Ishikawa (cell line): ENCODE measurements around the gene KRTAP19-6.

ENCODE experiments used
- CEBPB ChIP-seq: IDR thresholded peaks from 2 replicates; pipeline ENCODE4 v1.6.1; 2012
- CREB1 ChIP-seq: IDR thresholded peaks from 2 replicates; pipeline ENCODE4 v1.6.1; 2012; ENCODE audit warnings: low read depth
- EGR1 ChIP-seq: IDR thresholded peaks from 2 replicates; pipeline ENCODE4 v1.6.1; 2012
- EP300 ChIP-seq: IDR thresholded peaks from 2 replicates; pipeline ENCODE4 v1.6.1; 2012; ENCODE audit warnings: borderline replicate concordance
- FOXM1 ChIP-seq: IDR thresholded peaks from 2 replicates; pipeline ENCODE4 v1.6.1; 2012; ENCODE audit warnings: low read depth, borderline replicate concordance
- MAX ChIP-seq: IDR thresholded peaks from 2 replicates; pipeline ENCODE4 v1.6.1; 2012
- NFIC ChIP-seq: IDR thresholded peaks from 2 replicates; pipeline ENCODE4 v1.6.1; 2012
- RAD21 ChIP-seq: IDR thresholded peaks from 2 replicates; pipeline ENCODE4 v1.6.1; 2012; ENCODE audit warnings: low read depth
- REST ChIP-seq: IDR thresholded peaks from 2 replicates; pipeline ENCODE4 v1.6.1; 2012; ENCODE audit warnings: low read depth, mild to moderate bottlenecking
- TAF1 ChIP-seq: IDR thresholded peaks from 2 replicates; pipeline ENCODE4 v1.6.1; 2012; ENCODE audit warnings: low read depth, mild to moderate bottlenecking
- TCF12 ChIP-seq: IDR thresholded peaks from 2 replicates; pipeline ENCODE4 v1.6.1; 2012; ENCODE audit warnings: low read depth
- TEAD4 ChIP-seq: IDR thresholded peaks from 2 replicates; pipeline ENCODE4 v1.6.1; 2012
- YY1 ChIP-seq: IDR thresholded peaks from 2 replicates; pipeline ENCODE4 v1.6.1; 2012; ENCODE audit warnings: low read depth
- ZBTB7A ChIP-seq: IDR thresholded peaks from 2 replicates; pipeline ENCODE4 v1.6.1; 2012; ENCODE audit warnings: low read depth
- TF ChIP-seq, protein P1 (sequence below): IDR thresholded peaks from 2 replicates; pipeline ENCODE4 v1.6.1; 2012

Gene KRTAP19-6

DNA sequence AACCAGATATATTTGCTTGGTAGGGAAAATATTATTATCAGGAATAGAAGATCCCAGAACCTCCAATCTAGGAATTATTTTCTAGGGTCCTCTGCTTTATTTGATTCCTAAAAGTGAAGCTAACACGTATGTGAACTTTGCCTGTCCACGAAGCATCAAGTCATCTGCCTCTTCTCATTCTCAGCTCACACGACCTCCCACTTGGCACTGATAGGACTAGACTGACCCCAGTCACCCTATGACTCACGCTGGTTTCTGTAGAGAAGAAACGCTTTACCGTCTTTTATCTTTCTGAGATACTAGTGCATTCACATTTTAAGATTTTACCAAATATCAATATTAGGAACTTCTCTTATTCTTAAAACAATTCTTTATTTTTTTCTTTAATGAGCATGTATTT is 21.4 kb upstream of the KRTAP19-6 start:
- no peak for TF ChIP-seq EGR1
- no peak for TF ChIP-seq ZBTB7A
- TF ChIP-seq RAD21 = no peak
- no peak for TF ChIP-seq YY1
- TF ChIP-seq FOXM1 = no peak
- TF ChIP-seq, protein P1, sequence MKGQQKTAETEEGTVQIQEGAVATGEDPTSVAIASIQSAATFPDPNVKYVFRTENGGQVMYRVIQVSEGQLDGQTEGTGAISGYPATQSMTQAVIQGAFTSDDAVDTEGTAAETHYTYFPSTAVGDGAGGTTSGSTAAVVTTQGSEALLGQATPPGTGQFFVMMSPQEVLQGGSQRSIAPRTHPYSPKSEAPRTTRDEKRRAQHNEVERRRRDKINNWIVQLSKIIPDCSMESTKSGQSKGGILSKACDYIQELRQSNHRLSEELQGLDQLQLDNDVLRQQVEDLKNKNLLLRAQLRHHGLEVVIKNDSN = no peak
- TF ChIP-seq REST = no peak
- TF ChIP-seq TEAD4 = no peak
- no peak for TF ChIP-seq CREB1
- TF ChIP-seq TCF12 = no peak
- no peak for TF ChIP-seq EP300
- no peak for TF ChIP-seq CEBPB
- TF ChIP-seq NFIC = no peak
- no peak for TF ChIP-seq TAF1
- TF ChIP-seq MAX = no peak

DNA sequence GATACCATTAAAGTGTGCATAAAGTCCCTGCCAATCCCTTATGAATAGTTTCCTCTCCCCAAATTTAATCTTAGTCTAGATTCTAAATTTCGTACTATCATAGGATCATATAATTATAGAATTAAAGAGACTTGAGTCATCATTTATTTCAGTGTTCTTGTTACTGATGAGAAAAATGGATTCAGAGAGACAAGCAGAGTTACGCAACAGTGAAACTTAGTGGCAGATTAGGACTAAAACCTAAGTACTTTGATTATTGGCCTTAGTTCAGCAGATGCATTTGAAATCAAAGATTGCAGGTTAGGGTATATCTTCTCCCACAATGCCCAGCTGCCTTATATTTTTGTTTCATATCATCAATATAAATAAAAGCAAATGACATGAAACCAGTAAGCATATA is 20.3 kb upstream of the KRTAP19-6 start:
- no peak for TF ChIP-seq MAX
- no peak for TF ChIP-seq FOXM1
- no peak for TF ChIP-seq EGR1
- no peak for TF ChIP-seq YY1
- TF ChIP-seq RAD21 = no peak
- no peak for TF ChIP-seq TCF12
- TF ChIP-seq, protein P1 = no peak
- no peak for TF ChIP-seq NFIC
- no peak for TF ChIP-seq CREB1
- no peak for TF ChIP-seq REST
- no peak for TF ChIP-seq EP300
- TF ChIP-seq ZBTB7A = no peak
- no peak for TF ChIP-seq TEAD4
- no peak for TF ChIP-seq CEBPB

DNA sequence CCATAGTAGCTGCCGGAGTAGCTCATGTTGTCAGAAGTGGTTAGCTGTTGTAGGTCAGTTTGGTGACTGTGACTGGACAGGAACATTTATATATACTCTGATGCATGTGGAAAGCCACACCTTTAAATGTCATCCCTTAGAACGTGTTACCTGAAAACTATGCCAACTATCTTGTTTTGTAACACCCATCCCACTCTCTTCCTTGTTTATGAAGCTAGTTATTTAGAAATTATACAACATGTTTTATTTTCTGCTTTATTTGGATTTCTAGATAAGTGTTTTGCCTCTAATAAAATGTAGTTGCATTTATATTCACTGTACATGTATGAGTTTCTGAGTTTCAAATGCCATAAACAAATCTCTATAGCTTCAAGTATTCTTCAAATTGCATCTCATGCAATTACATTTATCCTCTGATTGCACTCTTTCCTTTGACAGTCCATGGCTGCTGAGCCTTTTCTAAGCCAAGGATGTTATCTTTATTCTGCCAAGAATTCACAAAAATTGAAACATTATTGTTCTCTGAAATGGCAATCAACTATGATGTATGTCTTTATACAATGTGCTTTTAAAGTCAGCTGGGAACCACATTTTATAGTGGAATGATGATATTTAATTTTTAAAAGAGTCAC is 19.7 kb upstream of the KRTAP19-6 start, which contains the start of gene KRTAP19-7:
Gene KRTAP19-7, minus strand, starts transcription at position 51 of the 632 bp plus-strand sequence. Its CDS starts 25 bp downstream, at position 26.
- TF ChIP-seq EP300 (no peak), CEBPB (no peak), NFIC (no peak), YY1 (no peak), REST (no peak), RAD21 (no peak), EGR1 (no peak)
- TF ChIP-seq, protein P1 = no peak

- TF ChIP-seq CREB1 = no peak
- no peak for TF ChIP-seq TEAD4
- TF ChIP-seq FOXM1 = no peak
- TF ChIP-seq NFIC = no peak
- TF ChIP-seq TCF12 = no peak
- no peak for TF ChIP-seq MAX
- TF ChIP-seq EGR1 = no peak
Observed at GRCh38 chr21:30555095-30555494, 13.4 kb upstream of the KRTAP19-6 start.
